IMR-90 (cell line): ENCODE data around the gene DLG5.

Experiments
- CEBPB ChIP-seq: IDR thresholded peaks from 2 replicates; pipeline ENCODE4 v1.6.1; 2012; ENCODE audit warnings: low read depth, low read length, improper control_type of control experiment
- POLR2A ChIP-seq: IDR thresholded peaks from 2 replicates; pipeline ENCODE4 v1.6.1; 2012; ENCODE audit warnings: mild to moderate bottlenecking, low read depth, low read length
- RCOR1 ChIP-seq: IDR thresholded peaks from 2 replicates; pipeline ENCODE4 v1.6.1; 2012; ENCODE audit warnings: mild to moderate bottlenecking, low read length, improper control_type of control experiment; ENCODE audit not compliant: insufficient replicate concordance
- TF ChIP-seq, protein P1 (sequence below): conservative IDR thresholded peaks from 2 replicates; pipeline ENCODE4 v1.5.1; 2012; ENCODE audit warnings: mild to moderate bottlenecking, low read depth, low read length, improper control_type of control experiment
- TF ChIP-seq, protein P2 (sequence below): fragments of 150-350 bp; IDR thresholded peaks from 2 replicates; pipeline ENCODE4 v1.6.1; 2017; ENCODE audit warnings: mild to moderate bottlenecking, antibody characterized with exemption, low read length, low read depth

GRCh38 chr10:77793831-77794230, 132.7 kb downstream of the DLG5 start:
- TF ChIP-seq, protein P1, sequence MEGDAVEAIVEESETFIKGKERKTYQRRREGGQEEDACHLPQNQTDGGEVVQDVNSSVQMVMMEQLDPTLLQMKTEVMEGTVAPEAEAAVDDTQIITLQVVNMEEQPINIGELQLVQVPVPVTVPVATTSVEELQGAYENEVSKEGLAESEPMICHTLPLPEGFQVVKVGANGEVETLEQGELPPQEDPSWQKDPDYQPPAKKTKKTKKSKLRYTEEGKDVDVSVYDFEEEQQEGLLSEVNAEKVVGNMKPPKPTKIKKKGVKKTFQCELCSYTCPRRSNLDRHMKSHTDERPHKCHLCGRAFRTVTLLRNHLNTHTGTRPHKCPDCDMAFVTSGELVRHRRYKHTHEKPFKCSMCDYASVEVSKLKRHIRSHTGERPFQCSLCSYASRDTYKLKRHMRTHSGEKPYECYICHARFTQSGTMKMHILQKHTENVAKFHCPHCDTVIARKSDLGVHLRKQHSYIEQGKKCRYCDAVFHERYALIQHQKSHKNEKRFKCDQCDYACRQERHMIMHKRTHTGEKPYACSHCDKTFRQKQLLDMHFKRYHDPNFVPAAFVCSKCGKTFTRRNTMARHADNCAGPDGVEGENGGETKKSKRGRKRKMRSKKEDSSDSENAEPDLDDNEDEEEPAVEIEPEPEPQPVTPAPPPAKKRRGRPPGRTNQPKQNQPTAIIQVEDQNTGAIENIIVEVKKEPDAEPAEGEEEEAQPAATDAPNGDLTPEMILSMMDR, result no peak
- TF ChIP-seq POLR2A, result no peak
- TF ChIP-seq, protein P2, sequence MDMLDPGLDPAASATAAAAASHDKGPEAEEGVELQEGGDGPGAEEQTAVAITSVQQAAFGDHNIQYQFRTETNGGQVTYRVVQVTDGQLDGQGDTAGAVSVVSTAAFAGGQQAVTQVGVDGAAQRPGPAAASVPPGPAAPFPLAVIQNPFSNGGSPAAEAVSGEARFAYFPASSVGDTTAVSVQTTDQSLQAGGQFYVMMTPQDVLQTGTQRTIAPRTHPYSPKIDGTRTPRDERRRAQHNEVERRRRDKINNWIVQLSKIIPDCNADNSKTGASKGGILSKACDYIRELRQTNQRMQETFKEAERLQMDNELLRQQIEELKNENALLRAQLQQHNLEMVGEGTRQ, result no peak
- no peak for TF ChIP-seq RCOR1
- TF ChIP-seq CEBPB, result no peak
